GM23338 (cell line): ENCODE data around the gene CAPN15. TPM values are rescaled to one million over a fixed set of nuclear protein-coding genes. Genes with fewer than 3 reads are reported as not detected.

ENCODE experiments used
- ATAC-seq: fragments of 200-7000 bp; cut with Tn5 transposase; 3 replicates; pipeline ENCODE4 v1.9.1; 2020
- DNase-seq: peaks from one replicate; pipeline ENCODE4 v3.0.0-alpha.2; 2015; ENCODE audit warnings: low spot score
- H2AFZ ChIP-seq: fragments of 200-600 bp; sonication (generic); 2 replicates; pipeline ENCODE4 v1.8.0; 2016; ENCODE audit warnings: antibody characterized with exemption, mild to moderate bottlenecking, moderate library complexity
- H3F3A ChIP-seq: fragments of 200-600 bp; sonication (generic); replicated peaks from 2 replicates; pipeline ENCODE4 v1.8.0; 2017; ENCODE audit warnings: antibody characterized with exemption, mixed run types, low read depth
- H3K27ac ChIP-seq: fragments of 200-600 bp; sonication (generic); 2 replicates; pipeline ENCODE4 v1.6.1; 2016; ENCODE audit warnings: low read depth
- H3K27me3 ChIP-seq: fragments of 200-600 bp; sonication (generic); 2 replicates; pipeline ENCODE4 v1.8.0; 2016; ENCODE audit warnings: mild to moderate bottlenecking, mixed run types, moderate library complexity; ENCODE audit not compliant: insufficient read depth
- H3K36me3 ChIP-seq: fragments of 200-600 bp; sonication (generic); 2 replicates; pipeline ENCODE4 v1.8.0; 2016; ENCODE audit warnings: mild to moderate bottlenecking; ENCODE audit not compliant: insufficient read depth
- H3K4me1 ChIP-seq: fragments of 200-600 bp; sonication (generic); 2 replicates; pipeline ENCODE4 v1.8.0; 2016; ENCODE audit warnings: mild to moderate bottlenecking, moderate library complexity; ENCODE audit not compliant: insufficient read depth
- H3K4me2 ChIP-seq: fragments of 200-600 bp; sonication (generic); 2 replicates; pipeline ENCODE4 v1.7.1; 2017; ENCODE audit warnings: mixed run types
- H3K4me3 ChIP-seq: fragments of 200-600 bp; sonication (generic); 2 replicates; pipeline ENCODE4 v1.6.1; 2016; ENCODE audit warnings: mixed run types
- H3K79me2 ChIP-seq: fragments of 200-600 bp; sonication (generic); replicated peaks from 2 replicates; pipeline ENCODE4 v1.8.0; 2017; ENCODE audit warnings: mild to moderate bottlenecking; ENCODE audit not compliant: insufficient read depth
- H3K9me2 ChIP-seq: fragments of 200-600 bp; sonication (generic); 2 replicates; pipeline ENCODE4 v1.8.0; 2017; ENCODE audit not compliant: insufficient read depth
- H4K20me1 ChIP-seq: fragments of 200-600 bp; sonication (generic); replicated peaks from 2 replicates; pipeline ENCODE4 v1.8.0; 2017; ENCODE audit warnings: mild to moderate bottlenecking; ENCODE audit not compliant: insufficient read depth
- H3K27ac Mint-ChIP-seq: 2 replicates; pipeline ENCODE4 v1.8.0; 2020; ENCODE audit warnings: inconsistent platforms, mild to moderate bottlenecking, moderate library complexity, mixed read lengths
- H3K27me3 Mint-ChIP-seq: 3 replicates; pipeline ENCODE4 v1.8.0; 2022; ENCODE audit warnings: low read depth, mild to moderate bottlenecking, moderate library complexity, mixed read lengths, inconsistent platforms; ENCODE audit not compliant: insufficient read depth, poor library complexity
- H3K36me3 Mint-ChIP-seq: 3 replicates; pipeline ENCODE4 v1.8.0; 2021; ENCODE audit warnings: low read depth, mild to moderate bottlenecking, inconsistent platforms, moderate library complexity, mixed read lengths
- H3K4me1 Mint-ChIP-seq: 3 replicates; pipeline ENCODE4 v1.8.0; 2020; ENCODE audit warnings: mild to moderate bottlenecking, inconsistent platforms, mixed read lengths
- H3K4me3 Mint-ChIP-seq: 3 replicates; pipeline ENCODE4 v1.8.0; 2021; ENCODE audit warnings: moderate library complexity, mild to moderate bottlenecking, inconsistent platforms, mixed read lengths
- H3K9me3 Mint-ChIP-seq: 3 replicates; pipeline ENCODE4 v1.8.0; 2020; ENCODE audit warnings: moderate library complexity, mild to moderate bottlenecking, inconsistent platforms, mixed read lengths
- EZH2 ChIP-seq: fragments of 200-600 bp; sonication (generic); IDR thresholded peaks from one replicate; pipeline ENCODE4 v1.8.0; 2017; ENCODE audit warnings: antibody characterized with exemption, mild to moderate bottlenecking, low read depth; ENCODE audit not compliant: unreplicated experiment
- JUNB ChIP-seq: IDR thresholded peaks from one replicate; pipeline ENCODE4 v1.6.1; 2016; ENCODE audit warnings: antibody characterized with exemption; ENCODE audit not compliant: unreplicated experiment
- REST ChIP-seq: IDR thresholded peaks from one replicate; pipeline ENCODE4 v1.6.1; 2018; ENCODE audit warnings: antibody characterized with exemption; ENCODE audit not compliant: unreplicated experiment
- STAT1 ChIP-seq: IDR thresholded peaks from one replicate; pipeline ENCODE4 v1.6.1; 2016; ENCODE audit warnings: antibody characterized with exemption; ENCODE audit not compliant: unreplicated experiment
- polyA plus RNA-seq: library from polyadenylated mRNA; unstranded; fragments of >200 nt; fragmentation: Nextera tagmentation; extraction: Ambion mirVana; gene quantifications from 2 replicates; pipeline ENCODE4 v1.2.1, GENCODE V29; 2016
- total RNA-seq: library from RNA; depleted of rRNA; stranded (reverse); fragments of >200 nt; shearing (Covaris generic); gene quantifications from 2 replicates; pipeline ENCODE4 v1.2.3, GENCODE V29; 2014

CAPN15 gene
- total and polyA plus RNA-seq, 2 experiments from 2014 or later: 27.3 to 164 TPM

DNA sequence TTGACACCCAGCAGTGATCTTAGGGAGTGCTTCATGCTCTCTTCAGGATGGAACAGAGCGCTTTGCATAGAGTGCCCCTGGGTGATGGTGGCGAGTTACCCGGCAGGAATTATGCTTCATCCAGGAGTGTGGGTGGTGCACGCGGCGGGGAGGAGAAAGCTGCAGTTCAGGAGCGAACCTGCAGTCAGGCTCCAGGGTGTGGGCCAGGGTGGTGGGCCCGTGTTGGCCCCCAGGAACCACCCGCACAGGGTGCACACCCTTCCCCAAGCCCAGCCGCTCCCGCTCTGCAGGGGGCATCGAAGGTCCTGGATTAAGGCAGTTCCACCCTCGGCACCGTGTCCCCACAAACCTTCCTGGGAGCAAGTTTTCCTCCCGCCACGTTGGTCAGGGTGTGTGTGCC is 66.3 kb downstream of the CAPN15 start (continued):
- TF ChIP-seq REST: no peak
- TF ChIP-seq STAT1: no peak

GRCh38 chr16:595094-595528 is 67.6 kb downstream of the CAPN15 start:
- ATAC-seq (no peak), DNase-seq (no peak)
- no peak overlapping the region for H3K4me3 ChIP-seq
- Mint-ChIP-seq H3K27me3 (peaks cover 21% of the 10 kb centered on the region), H3K4me3 (no peak overlapping the region; the same call in 2 of the 3 replicates), H3K27ac (no peak overlapping the region), H3K36me3 (peaks cover 16% of the 10 kb centered on the region), H3K9me3 (no peaks in the 10 kb centered on the region; the same call in 1 of the 3 replicates), H3K4me1 (peaks cover 9% of the 10 kb centered on the region)
- H3K27me3 ChIP-seq: no peaks in the 10 kb centered on the region
- no peak for TF ChIP-seq EZH2
- no peak for TF ChIP-seq JUNB
- no peak for TF ChIP-seq REST
- H4K20me1 ChIP-seq: peaks cover 19% of the 10 kb centered on the region
- no peak overlapping the region for H3K27ac ChIP-seq
- peaks cover 34% of the 10 kb centered on the region for H3K79me2 ChIP-seq
- no peaks in the 10 kb centered on the region for H3K9me2 ChIP-seq
- H3K4me1 ChIP-seq: no peaks in the 10 kb centered on the region
- no peaks in the 10 kb centered on the region for H3K36me3 ChIP-seq
- no peak overlapping the region for H2AFZ ChIP-seq
- H3F3A ChIP-seq: 0 out of 2 replicates have a peak, but pooled peaks cover 3% of the 10 kb centered on the region
- no peak overlapping the region for H3K4me2 ChIP-seq
